Mucosa of descending colon (tissue), 3 donors: Measurements from ENCODE around the gene EBLN2. TPM values are rescaled to one million over a fixed set of nuclear protein-coding genes. Genes with fewer than 3 reads are reported as not detected.

Experiments used
- ATAC-seq: fragments of 200-7000 bp; cut with Tn5 transposase; one replicate; pipeline ENCODE4 v1.9.1; 2020; ENCODE audit warnings: mild to moderate bottlenecking, moderate library complexity
- DNase-seq, 3 donors: peaks; one replicate each; pipeline ENCODE4 v3.0.0-alpha.2; 2020
- H3K36me3 ChIP-seq: fragments of 200-600 bp; one replicate; pipeline ENCODE4 v1.8.0; 2021; ENCODE audit warnings: low read depth, mild to moderate bottlenecking
- H3K4me1 ChIP-seq: fragments of 200-600 bp; one replicate; pipeline ENCODE4 v1.8.0; 2021; ENCODE audit warnings: low read depth, mild to moderate bottlenecking
- H3K4me3 ChIP-seq: fragments of 200-600 bp; one replicate; pipeline ENCODE4 v1.8.0; 2021; ENCODE audit warnings: mild to moderate bottlenecking
- H3K9me3 ChIP-seq: fragments of 200-600 bp; one replicate; pipeline ENCODE4 v1.8.0; 2021; ENCODE audit warnings: mild to moderate bottlenecking
- CTCF ChIP-seq: fragments of 200-600 bp; IDR thresholded peaks from one replicate; pipeline ENCODE4 v1.8.0; 2022; ENCODE audit warnings: antibody characterized with exemption, mild to moderate bottlenecking
- intact Hi-C, 2 donors: fragments of 100-400 bp; cut with DNase I in 1 of 2; cut with micrococcal nuclease in 1 of 2; formaldehyde crosslinking; loops; one replicate each; pipeline versions ENCODE4 v1.11.0 to v1.11.1; 2022; cut with DNase I, micrococcal nuclease
- total RNA-seq, 3 donors: library from RNA; stranded (reverse); fragmentation: NEBNext Ultra II Directional in 2 of 3; extraction: Animal tissue kit (Norgen Biotek cat#: 25700) in 2 of 3; gene quantifications; one replicate each; pipeline versions ENCODE4 v1.2.1 to v1.2.4, GENCODE V29; 2021 to 2023
- donor health status: DM: no; HTN: no; CAD: no; lungs with moderate emphysema.
- donor health status: DM: no; HTN: no; CAD: no.
- donor health status: DM: no; HTN: yes; CAD: no.

The EBLN2 gene
- total RNA-seq, 3 donors from 2014 or later = 4.3 to 5.7 (median 4.8) TPM

GRCh38 chr3:73094951-73095350 lies 33.5 kb downstream of the EBLN2 start:
- H3K4me3 ChIP-seq = no peak overlapping the region
- H3K4me1 ChIP-seq = no peaks in the 10 kb centered on the region
- no peak for DNase-seq
- ATAC-seq = no peak
- intact Hi-C loops = no loop called here
- TF ChIP-seq CTCF = no peak
- no peaks in the 10 kb centered on the region for H3K9me3 ChIP-seq
- no peaks in the 10 kb centered on the region for H3K36me3 ChIP-seq

- intact Hi-C loops = no loop called here
- ATAC-seq = no peak
- Histone ChIP-seq H3K4me3 (no peak overlapping the region), H3K9me3 (no peaks in the 10 kb centered on the region), H3K4me1 (no peaks in the 10 kb centered on the region), H3K36me3 (no peaks in the 10 kb centered on the region)
- no peak for TF ChIP-seq CTCF
- no peak for DNase-seq
Observed at GRCh38 chr3:73096169-73096568, 34.7 kb downstream of the EBLN2 start.

- Histone ChIP-seq H3K4me3 (no peak overlapping the region), H3K9me3 (no peaks in the 10 kb centered on the region), H3K36me3 (no peaks in the 10 kb centered on the region), H3K4me1 (no peaks in the 10 kb centered on the region)
- TF ChIP-seq CTCF = no peak
- DNase-seq (no peak), ATAC-seq (no peak)
- intact Hi-C loops = no loop called here
Observed at GRCh38 chr3:73098026-73098425, 36.6 kb downstream of the EBLN2 start.

- Histone ChIP-seq H3K9me3 (no peaks in the 10 kb centered on the region), H3K4me3 (no peak overlapping the region), H3K36me3 (no peaks in the 10 kb centered on the region), H3K4me1 (no peaks in the 10 kb centered on the region)
- no peak for TF ChIP-seq CTCF
- no peak for ATAC-seq
- no peak for DNase-seq
- intact Hi-C loops = no loop called here
Observed at GRCh38 chr3:73098873-73099272, 37.4 kb downstream of the EBLN2 start.

- H3K9me3 ChIP-seq = no peaks in the 10 kb centered on the region
- no peak overlapping the region for H3K4me3 ChIP-seq
- DNase-seq (peak in 2 of 3 donors; percentile 71 to 95), ATAC-seq (peak; percentile 94)
- peak; percentile 80 for TF ChIP-seq CTCF
- H3K4me1 ChIP-seq = no peaks in the 10 kb centered on the region
- no peaks in the 10 kb centered on the region for H3K36me3 ChIP-seq
- intact Hi-C loops = loop anchor here (5.0 to 10.0 kb wide), 3 partner anchors 331 to 404 kb away; no protein-coding TSS in a partner anchor
Observed at GRCh38 chr3:73100741-73101559, 39.5 kb downstream of the EBLN2 start.
